COLO829 (cell line): ENCODE measurements around the gene ATP8B1.

Source experiments
- DNase-seq: peaks from one replicate; pipeline ENCODE4 v3.0.0; 2012; ENCODE audit warnings: low spot score

Gene ATP8B1

GRCh38 chr18:57819119-57819518 lies 16.0 kb upstream of the ATP8B1 start:
- DNase-seq = no peak

DNA sequence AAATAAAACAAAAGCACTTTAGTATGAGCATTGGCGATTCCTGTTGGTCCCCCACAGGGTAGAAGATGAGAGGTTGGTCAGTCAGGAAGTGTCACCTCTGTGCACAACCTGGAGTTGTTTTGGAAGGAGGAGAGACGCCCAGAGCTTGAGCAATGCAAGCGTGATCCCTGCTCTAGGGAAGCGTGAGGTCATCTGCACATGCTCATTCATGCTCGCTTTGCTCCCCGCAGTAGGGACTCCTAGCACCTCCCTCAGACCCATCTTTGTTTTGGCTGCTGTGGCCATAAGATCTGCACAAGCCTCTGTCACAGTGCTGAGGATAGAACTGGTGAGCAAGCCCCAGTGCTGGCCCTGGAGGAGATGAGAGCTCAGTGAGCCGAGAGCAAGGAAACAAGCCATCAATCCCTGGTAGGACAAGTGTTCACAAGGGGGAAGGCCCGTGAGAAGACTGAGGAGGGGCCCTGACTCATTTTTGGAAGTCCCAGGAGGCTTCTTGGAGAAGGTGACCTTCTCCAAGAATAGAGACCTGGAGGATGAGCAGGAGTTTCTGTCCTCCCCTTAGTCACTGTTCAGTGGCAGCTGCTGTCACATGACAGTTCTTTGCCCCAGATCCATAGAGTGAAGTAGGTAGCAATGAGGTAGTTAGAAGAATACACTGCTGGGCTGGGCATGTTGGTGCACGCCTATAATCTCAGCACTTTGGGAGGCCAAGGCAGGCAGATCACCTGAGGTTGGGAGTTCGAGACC lies 13.3 kb upstream of the ATP8B1 start:
- no peak for DNase-seq

DNA sequence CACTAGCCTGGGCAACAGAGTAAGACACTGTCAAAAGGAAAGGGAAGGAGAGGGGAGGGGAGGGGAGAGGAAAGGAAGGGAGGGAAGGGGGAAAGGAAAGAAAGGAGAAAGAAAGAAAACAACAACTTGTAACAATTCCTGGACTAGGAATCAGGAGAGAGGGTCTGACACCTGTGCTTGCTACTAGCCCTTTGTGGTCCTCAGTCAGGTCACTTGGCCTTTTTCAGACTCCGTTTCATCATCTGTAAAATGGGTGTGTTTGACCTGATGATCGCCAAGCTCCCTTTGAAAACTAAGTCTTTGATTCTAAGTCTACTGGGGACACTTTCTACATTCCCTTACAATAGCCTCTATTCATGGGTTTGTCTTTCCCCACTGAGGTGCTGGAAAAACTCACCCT lies 11.4 kb upstream of the ATP8B1 start:
- DNase-seq = no peak

DNA sequence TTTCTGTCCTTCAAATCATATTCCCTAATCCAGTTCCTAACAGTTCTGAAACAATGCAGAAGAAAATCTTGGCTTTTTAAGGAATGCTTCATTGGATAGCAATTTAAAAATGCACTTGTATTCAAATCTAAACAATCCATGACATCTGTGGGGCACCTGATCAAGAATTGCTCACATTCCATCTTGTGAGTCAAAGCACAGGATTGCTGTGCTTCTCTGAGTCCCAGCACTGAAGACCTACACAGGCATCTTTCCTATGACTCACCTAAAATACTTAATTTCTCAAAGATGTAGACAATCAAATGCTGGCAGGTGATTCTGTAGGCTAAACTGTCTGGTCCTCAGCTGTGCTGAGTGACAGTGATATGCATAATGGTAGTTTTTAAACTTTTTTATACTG lies 10.1 kb upstream of the ATP8B1 start:
- no peak for DNase-seq

DNA sequence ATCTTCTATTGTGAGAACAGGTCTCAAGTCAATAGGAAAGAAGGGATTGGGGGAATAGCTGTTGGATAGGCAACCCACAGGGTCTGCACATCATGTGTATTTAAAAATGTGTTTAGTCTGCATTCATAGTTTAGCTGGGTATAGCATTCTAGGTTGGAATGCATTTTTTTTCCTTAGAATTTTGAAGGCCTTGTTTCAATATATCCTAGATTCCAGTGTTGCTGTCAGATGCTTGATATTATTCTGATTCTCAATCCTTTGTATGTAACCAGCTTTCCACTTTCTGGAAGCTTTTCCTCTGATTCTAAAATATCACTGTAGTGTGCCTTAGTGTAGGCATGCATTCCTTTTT lies 9.0 kb upstream of the ATP8B1 start:
- DNase-seq = no peak

- DNase-seq = no peak
Observed at GRCh38 chr18:57811477-57812125, 8.5 kb upstream of the ATP8B1 start.

DNA sequence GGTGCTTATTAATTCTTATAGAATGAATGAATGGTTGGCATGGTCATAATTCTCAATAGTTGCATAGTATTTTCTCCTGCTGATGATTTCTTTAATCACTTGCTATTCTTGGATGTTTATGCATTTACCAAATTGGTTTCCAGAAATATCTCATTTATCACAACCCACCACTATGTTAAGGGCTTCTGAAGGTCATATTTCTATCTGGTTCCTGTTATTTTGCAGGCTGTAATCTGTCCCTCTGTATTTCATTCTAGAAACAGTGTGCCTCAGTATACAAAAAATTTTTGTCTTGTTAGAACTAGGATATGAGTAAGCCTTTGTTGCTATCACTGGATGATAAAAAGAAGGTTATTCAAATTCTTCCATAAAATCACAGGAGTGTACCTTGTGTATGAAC lies 6.1 kb upstream of the ATP8B1 start:
- no peak for DNase-seq

DNA sequence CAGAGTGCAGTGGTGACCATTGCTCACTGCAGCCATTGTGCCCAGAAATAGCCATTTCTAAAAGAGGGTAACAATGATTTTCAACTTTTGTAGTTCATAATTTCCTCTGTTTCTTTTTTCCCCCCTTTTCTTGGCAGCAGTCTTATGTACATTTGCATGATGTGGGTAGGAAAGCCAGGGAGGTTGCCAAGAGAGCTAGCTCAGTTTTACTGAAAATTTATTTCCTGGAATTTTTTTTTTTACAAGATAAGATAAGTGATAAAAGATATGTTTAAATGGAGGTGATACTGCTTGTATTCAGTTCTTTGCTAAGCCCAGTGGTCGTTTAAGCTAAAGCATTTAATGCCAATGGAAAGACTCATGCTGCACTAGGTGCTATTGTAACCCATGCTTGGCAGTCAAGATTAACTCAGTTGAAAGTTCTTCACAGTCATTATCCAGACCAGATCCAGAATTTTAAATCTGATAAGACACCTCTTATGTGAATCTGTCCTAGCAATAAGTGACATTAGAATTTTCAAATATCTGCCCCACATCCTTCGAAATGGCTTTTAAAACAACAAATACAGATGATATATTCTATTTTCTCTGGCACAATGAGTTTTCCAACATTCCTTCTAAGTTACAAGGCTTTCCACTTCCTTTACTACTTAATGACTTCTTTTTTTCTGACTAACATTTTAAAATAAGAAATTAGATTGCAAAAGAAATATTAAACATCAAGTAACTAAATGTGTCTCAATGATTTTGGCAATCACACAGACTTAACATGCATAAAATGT lies 4.4 kb upstream of the ATP8B1 start:
- DNase-seq = no peak

DNA sequence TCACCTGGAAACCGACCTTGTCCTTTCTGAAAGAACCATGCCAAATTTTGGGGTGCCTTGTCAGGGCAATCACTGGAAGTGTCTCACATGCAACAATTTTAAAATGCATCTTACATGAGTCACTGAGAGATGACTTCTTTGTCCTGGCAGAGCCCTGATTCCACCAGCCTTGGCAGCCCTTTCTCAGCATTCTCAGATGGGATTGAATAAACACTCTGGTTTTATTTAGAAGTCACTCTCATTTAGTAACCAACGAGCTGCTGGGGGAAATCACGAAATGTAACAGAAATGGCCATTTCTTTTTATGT lies 3.8 kb upstream of the ATP8B1 start:
- no peak for DNase-seq

GRCh38 chr18:57806201-57806977 lies 3.3 kb upstream of the ATP8B1 start:
- DNase-seq = no peak

GRCh38 chr18:57805117-57805516 lies 2.0 kb upstream of the ATP8B1 start:
- no peak for DNase-seq

- DNase-seq = no peak
Observed at GRCh38 chr18:57804557-57804956, 1.4 kb upstream of the ATP8B1 start.

DNA sequence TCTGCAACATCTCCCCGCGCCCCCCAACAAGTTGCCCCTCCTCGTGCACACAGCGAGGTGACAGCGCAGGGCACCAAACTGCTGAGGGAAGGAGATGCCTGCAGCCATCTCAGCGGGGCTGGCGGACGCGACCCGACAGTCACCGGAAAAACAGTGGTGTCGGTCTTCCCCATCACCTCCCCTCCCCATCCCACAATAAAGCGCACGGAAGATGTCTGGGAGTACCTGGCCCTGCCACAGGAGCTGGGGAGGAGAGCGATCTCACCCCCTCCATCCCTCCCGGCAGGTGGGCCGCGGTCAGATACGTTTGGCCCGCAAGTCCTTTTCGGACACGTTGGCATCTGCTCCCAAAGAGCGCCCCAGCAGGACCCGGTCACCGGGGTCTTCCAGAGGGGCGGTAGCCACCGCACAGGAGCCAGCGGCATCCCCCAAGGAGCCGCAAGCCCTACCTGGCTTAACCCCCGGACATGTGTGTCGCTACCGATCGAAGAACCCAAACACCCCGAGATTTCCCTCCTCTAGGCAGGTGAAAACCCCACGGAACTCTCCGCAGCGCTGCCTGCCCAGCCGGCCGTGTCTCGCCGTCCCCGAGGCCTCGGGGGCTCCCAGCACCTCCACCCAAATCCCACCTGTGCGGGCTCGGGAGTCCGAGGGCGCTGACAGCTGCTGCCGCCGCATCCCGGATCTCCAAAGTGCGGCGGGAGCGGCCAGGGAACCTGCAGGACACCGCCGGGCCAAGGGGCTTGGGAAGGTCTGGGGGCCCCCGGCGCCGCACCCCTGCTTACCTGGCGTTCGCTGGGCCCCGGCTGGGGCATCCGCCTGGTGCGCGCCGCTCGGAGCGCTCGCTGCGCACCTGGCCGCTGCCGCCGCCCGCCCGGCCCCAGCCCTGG lies 657 bp downstream of the ATP8B1 start:
- no peak for DNase-seq

DNA sequence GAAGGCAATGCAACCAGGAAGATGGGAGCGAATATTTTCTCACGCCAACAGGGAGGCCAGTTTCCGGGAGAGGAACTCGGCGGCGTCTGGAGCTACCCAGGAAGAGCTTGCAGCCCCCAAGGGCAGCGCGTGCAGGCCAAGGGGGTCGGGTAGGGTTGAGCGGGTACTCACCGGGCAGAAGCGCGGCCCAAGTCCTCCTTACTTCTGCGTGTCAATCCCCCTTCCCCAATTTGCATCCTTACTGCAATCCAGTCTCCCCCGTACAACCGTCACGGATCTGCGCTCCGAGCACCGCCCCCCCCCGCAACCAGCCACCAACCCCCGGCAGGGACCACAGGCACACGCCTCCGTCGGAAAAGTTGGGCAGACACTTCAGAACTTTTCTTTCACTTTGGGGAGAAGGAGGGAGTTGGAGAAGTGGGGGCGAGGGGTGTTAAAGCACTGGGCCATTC lies 1.3 kb downstream of the ATP8B1 start:
- no peak for DNase-seq

DNA sequence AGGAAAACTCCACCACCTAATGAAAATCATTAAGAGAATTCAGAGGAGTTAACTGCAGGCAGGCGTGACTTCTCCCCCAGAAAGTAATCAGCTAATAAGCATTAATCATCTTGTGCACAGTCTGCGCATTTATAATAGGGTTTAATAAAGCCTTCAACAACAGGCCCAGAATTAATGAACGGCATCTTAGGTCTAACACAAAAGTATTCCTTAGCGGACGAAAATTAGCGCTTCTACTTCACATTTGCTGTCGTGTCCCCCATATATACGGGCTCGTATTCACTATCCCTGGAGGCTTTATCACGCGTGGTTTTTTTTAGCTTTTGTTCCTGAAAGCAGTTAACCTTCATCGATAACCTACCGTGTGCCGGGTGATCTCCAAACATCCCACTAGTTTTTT lies 1.8 kb downstream of the ATP8B1 start:
- DNase-seq = no peak

- no peak for DNase-seq
Observed at GRCh38 chr18:57798713-57799373, 4.3 kb downstream of the ATP8B1 start.

- no peak for DNase-seq
Observed at GRCh38 chr18:57797209-57797651, 5.9 kb downstream of the ATP8B1 start.

- DNase-seq = no peak
Observed at GRCh38 chr18:57794951-57795728, 8.0 kb downstream of the ATP8B1 start.

DNA sequence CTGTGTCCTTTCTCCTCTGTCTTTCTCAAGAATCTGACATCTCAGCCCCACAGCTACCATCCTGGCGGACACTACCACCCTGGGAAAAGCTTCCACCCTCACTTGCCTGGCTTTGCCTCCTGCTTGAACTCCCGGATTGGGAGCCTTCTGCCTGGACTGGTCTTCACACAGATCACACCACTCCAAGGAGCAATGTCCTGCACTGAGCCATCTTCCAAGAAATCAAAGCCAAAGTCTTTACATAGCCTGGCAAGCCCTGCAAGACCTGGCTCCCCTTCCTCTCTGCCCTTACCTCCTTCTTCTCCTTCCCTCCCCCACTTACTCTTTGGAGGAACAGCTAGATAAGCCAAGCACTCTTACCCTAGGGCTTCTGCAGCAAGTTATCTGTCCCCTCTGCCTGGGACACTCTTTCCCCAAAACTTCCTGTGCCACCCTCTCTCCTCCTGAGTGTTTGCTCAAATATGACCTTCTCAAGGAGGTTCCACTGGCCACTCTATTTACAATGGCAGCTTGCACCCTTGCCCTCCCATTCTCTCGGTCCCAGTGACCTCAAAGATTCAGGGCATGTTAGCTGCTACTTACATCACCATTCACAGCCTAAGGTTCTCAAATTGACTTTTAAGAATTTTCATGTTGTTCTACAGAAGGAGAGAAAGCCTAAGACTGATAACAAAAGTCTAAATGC lies 9.7 kb downstream of the ATP8B1 start:
- no peak for DNase-seq
